K562 (cell line): ENCODE results near the gene IGFALS. TPM values are rescaled to one million over a fixed set of nuclear protein-coding genes. Genes with fewer than 3 reads are reported as not detected.

Source experiments
- ATAC-seq: fragments of 200-7000 bp; cut with Tn5 transposase; 3 replicates; pipeline ENCODE4 v1.9.1; 2020; ENCODE audit warnings: moderate library complexity
- BruUV-seq: library from RNA; stranded (reverse); fragments of 400-500 nt; replicated peaks from 2 replicates; lab custom pipeline; 2021; lab: Mats Ljungman, UMichigan
- CTCF ChIA-PET: fragments of 300-600 bp; formaldehyde crosslinking; extraction: SDS; loops from one replicate; lab custom pipeline; 2021; ENCODE audit warnings: low intra/inter-chr PET ratio; lab: Yijun Ruan, JAX
- POLR2A ChIA-PET: fragments of 300-600, 350-650 bp; sonication (Branson Sonifier 250); formaldehyde crosslinking; extraction: SDS; loops from one replicate; lab custom pipeline; 2021; ENCODE audit warnings: antibody characterized with exemption, inconsistent platforms; lab: Yijun Ruan, JAX
- DNase-seq, 4 experiments: peaks; one replicate each; pipeline versions ENCODE4 v3.0.0 to v3.0.0-alpha.2; 2011 to 2018; ENCODE audit warnings: low spot score in 3 of 4, mixed read lengths in 3 of 4; ENCODE audit errors: extremely low read depth in 1 of 4
- FAIRE-seq: peaks from 2 replicates; lab custom pipeline; 2011; peaks lifted over from hg19 to GRCh38; lab: Jason Lieb, UNC
- H2AFZ ChIP-seq: 2 replicates; pipeline ENCODE4 v1.6.0; 2011; ENCODE audit warnings: low read depth, low read length, control low read depth, inconsistent platforms
- H3K27ac ChIP-seq: fragments of 200-600 bp; 3 replicates; pipeline ENCODE4 v1.8.0; 2011; ENCODE audit warnings: low read depth, mild to moderate bottlenecking, control low read depth, inconsistent platforms, low read length, moderate library complexity, mixed read lengths; ENCODE audit errors: extremely low read depth
- H3K27me3 ChIP-seq, 2 experiments: fragments of 300-600 bp in 1 of 2; 2 replicates in 1 of 2; 3 replicates in 1 of 2; pipeline versions ENCODE4 v1.6.0 to v1.8.0; 2011; ENCODE audit warnings: inconsistent platforms in 2 of 2, low read length in 2 of 2, mild to moderate bottlenecking in 1 of 2, mixed read lengths in 1 of 2, moderate library complexity in 1 of 2; ENCODE audit not compliant: control insufficient read depth in 2 of 2, insufficient read depth in 2 of 2
- H3K36me3 ChIP-seq: fragments of 300-600 bp; 3 replicates; pipeline ENCODE4 v1.8.0; 2011; ENCODE audit warnings: mild to moderate bottlenecking, low read length, inconsistent platforms; ENCODE audit not compliant: control insufficient read depth, insufficient read depth
- H3K4me1 ChIP-seq, 2 experiments: fragments of 200-600 bp in 1 of 2; replicated peaks in 1 of 2; 2 replicates in 1 of 2; 3 replicates in 1 of 2; pipeline versions ENCODE4 v1.5.1 to v1.8.0; 2011; ENCODE audit warnings: inconsistent platforms in 2 of 2, low read length in 2 of 2, mild to moderate bottlenecking in 1 of 2, mixed read lengths in 1 of 2, moderate library complexity in 1 of 2; ENCODE audit not compliant: control insufficient read depth in 2 of 2, insufficient read depth in 2 of 2
- H3K4me2 ChIP-seq: 2 replicates; pipeline ENCODE4 v1.6.1; 2011; ENCODE audit warnings: low read length, control low read depth, inconsistent platforms, mixed read lengths; ENCODE audit not compliant: insufficient read depth
- H3K4me3 ChIP-seq: fragments of 200-600 bp; sonication (generic), shearing (Covaris generic); 2 replicates; pipeline ENCODE4 v1.5.1; 2016; ENCODE audit warnings: control low read depth, inconsistent platforms
- H3K79me2 ChIP-seq: fragments of 200-600 bp; 3 replicates; pipeline ENCODE4 v1.8.0; 2011; ENCODE audit warnings: low read length, inconsistent platforms; ENCODE audit not compliant: control insufficient read depth, insufficient read depth
- H3K9ac ChIP-seq, 2 experiments: 2 replicates each; pipeline versions ENCODE4 v1.6.0 to v1.6.1; 2011; ENCODE audit warnings: low read depth in 2 of 2, low read length in 2 of 2, control low read depth in 1 of 2, inconsistent platforms in 1 of 2, mild to moderate bottlenecking in 1 of 2, mixed read lengths in 1 of 2; ENCODE audit not compliant: insufficient read depth in 1 of 2
- H3K9me1 ChIP-seq: one replicate; pipeline ENCODE4 v1.6.0; 2011; ENCODE audit warnings: inconsistent platforms, mild to moderate bottlenecking, low read length, moderate library complexity; ENCODE audit not compliant: control insufficient read depth, insufficient read depth
- H3K9me3 ChIP-seq: replicated peaks from 2 replicates; pipeline ENCODE4 v1.5.1; 2011; ENCODE audit warnings: low read depth, low read length, inconsistent platforms; ENCODE audit not compliant: control insufficient read depth, insufficient read depth
- H4K20me1 ChIP-seq: replicated peaks from 2 replicates; pipeline ENCODE4 v1.6.1; 2011; ENCODE audit warnings: low read length, inconsistent platforms, mixed read lengths; ENCODE audit not compliant: control insufficient read depth, insufficient read depth
- ADNP ChIP-seq: fragments of 200-800 bp; sonication (Bioruptor generic); IDR thresholded peaks from 2 replicates; pipeline ENCODE4 v1.6.1; 2016; ENCODE audit warnings: missing genetic modification characterization, missing compliant biosample characterization
- CREBBP ChIP-seq: IDR thresholded peaks from one replicate; pipeline ENCODE4 v1.6.1; 2012; ENCODE audit warnings: low read depth, mild to moderate bottlenecking, control low read depth, inconsistent platforms, low read length
- NEUROD1 ChIP-seq: fragments of 150-350 bp; IDR thresholded peaks from 2 replicates; pipeline ENCODE4 v1.6.1; 2014; ENCODE audit warnings: borderline replicate concordance, low read length, low read depth; ENCODE audit not compliant: partially characterized antibody
- RAD21 ChIP-seq, 2 experiments: fragments of 250-450 bp in 1 of 2; fragments of 450-650 bp in 1 of 2; sonication (Bioruptor Pico) in 1 of 2; formaldehyde crosslinking in 1 of 2; IDR thresholded peaks in 1 of 2; conservative IDR thresholded peaks in 1 of 2; 2 replicates each; pipeline versions ENCODE4 v1.4.0 to v1.8.0; 2020 to 2022; ENCODE audit warnings: mild to moderate bottlenecking in 2 of 2, moderate library complexity in 1 of 2
- RUNX1 ChIP-seq: sonication (generic); IDR thresholded peaks from 2 replicates; pipeline ENCODE4 v1.6.1; 2016; ENCODE audit warnings: antibody characterized with exemption, low read depth
- SAFB2 ChIP-seq: fragments of 200-400 bp; formaldehyde crosslinking; IDR thresholded peaks from 2 replicates; pipeline ENCODE4 v1.6.1; 2018; ENCODE audit warnings: borderline replicate concordance, low read length, low read depth, moderate library complexity; ENCODE audit not compliant: severe bottlenecking
- SMC3 ChIP-seq: conservative IDR thresholded peaks from 2 replicates; pipeline ENCODE4 v1.6.1; 2011; ENCODE audit warnings: low read depth, low read length, improper control_type of control experiment; ENCODE audit not compliant: insufficient read depth
- TBP ChIP-seq: optimal IDR thresholded peaks from 2 replicates; pipeline ENCODE3; 2011; ENCODE audit warnings: low read depth, low read length, improper control_type of control experiment
- TCFL5 ChIP-seq: fragments of 250-450 bp; sonication (Bioruptor Pico); conservative IDR thresholded peaks from 2 replicates; pipeline ENCODE4 v1.6.1; 2021; ENCODE audit warnings: mild to moderate bottlenecking, moderate library complexity, matching md5 sums
- ZNF41 ChIP-seq: fragments of 250-450 bp; sonication (Bioruptor Pico); conservative IDR thresholded peaks from 2 replicates; pipeline ENCODE4 v1.4.0; 2020; ENCODE audit warnings: mild to moderate bottlenecking
- WGBS: fragments of 100-300 bp; shearing (Covaris generic); methylation state at CpG from one replicate; pipeline ENCODE4 v1.1.6; 2016; ENCODE audit warnings: low coverage, mixed read lengths; ENCODE audit not compliant: insufficient coverage; ENCODE audit errors: missing lambda C conversion rate; 5-methylcytosine and 5-hydroxymethylcytosine counted together
- in situ Hi-C: fragments of 300-500 bp; cut with MboI; formaldehyde crosslinking; loops from 4 replicates; pipeline ENCODE4 v1.15.0; 2018; ENCODE audit warnings: inconsistent platforms, mixed read lengths
- intact Hi-C: fragments of 100-400 bp; cut with micrococcal nuclease; formaldehyde crosslinking; loops from 2 replicates; pipeline ENCODE4 v1.14.2; 2022
- polyA plus RNA-seq, 8 experiments: library from polyadenylated mRNA; depleted of rRNA in 4 of 8; stranded (reverse) in 5 of 8; unstranded in 3 of 8; fragments of >200 nt; fragmentation: Nextera tagmentation in 2 of 8; fragmentation: Illumina TruSeq in 1 of 8; extraction: Ambion mirVana in 2 of 8; extraction: Trizol in 1 of 8; gene quantifications; 2 replicates each; pipeline versions ENCODE4 v1.2.1 to v1.2.3, GENCODE V29; 2011 to 2014; ENCODE audit warnings: inconsistent platforms in 1 of 8, missing spikeins in 1 of 8
- total RNA-seq, 7 experiments: library from RNA; depleted of rRNA in 6 of 7; stranded (reverse); fragments of >200 nt in 6 of 7; fragmentation: Illumina TruSeq in 2 of 7; extraction: Trizol in 2 of 7; gene quantifications; 2 replicates each; pipeline versions ENCODE4 v1.2.1 to v1.2.3, GENCODE V29; 2011 to 2021; ENCODE audit warnings: low replicate concordance in 1 of 7
- TF ChIP-seq, protein P1 (sequence below), 3 experiments: IDR thresholded peaks in 2 of 3; conservative IDR thresholded peaks in 1 of 3; 2 replicates each; pipeline ENCODE4 v1.5.1; 2011 to 2012; ENCODE audit warnings: low read length in 3 of 3, mild to moderate bottlenecking in 3 of 3, control low read depth in 2 of 3, improper control_type of control experiment in 1 of 3, inconsistent platforms in 1 of 3, low read depth in 1 of 3, mixed read lengths in 1 of 3, moderate library complexity in 1 of 3; ENCODE audit not compliant: insufficient read depth in 2 of 3

IGFALS gene
- total and polyA plus RNA-seq, 9 of the 15 experiments (the other 6 are each of a cell fraction or from before 2014, with no cell fraction given): not detected

- POLR2A ChIA-PET: interaction anchor here (0.6 to 2.5 kb wide), 4 partner anchors 14 to 466 kb away, joined by 3 to 8 read pairs (median 4); no protein-coding TSS in a partner anchor
- in situ Hi-C loops: no loop called here
- Histone ChIP-seq H3K36me3 (peaks cover 8% of the 10 kb centered on the region; the same call in 2 of the 3 replicates), H3K27me3 (no peaks in the 10 kb centered on the region), H3K4me3 (no peak overlapping the region), H3K79me2 (peaks cover 21% of the 10 kb centered on the region), H4K20me1 (peaks cover 9% of the 10 kb centered on the region)
- CTCF ChIA-PET: no interaction called here
- WGBS: 68% methylated on average over 15 of the region's 15 CpGs
- no peak for TF ChIP-seq SAFB2
- no peak for TF ChIP-seq ADNP
- TF ChIP-seq, all 486 proteins: peak for 0
- TSS peak; percentile 68 for BruUV-seq
- DNase-seq: no peak
- intact Hi-C loops: no loop called here
- Histone ChIP-seq H3K9me3 (no peaks in the 10 kb centered on the region), H3K9ac (peak overlapping the region in 1 of 2 experiments; percentile 87; a peak in 2 of 4 replicates), H3K9me1 (no peaks in the 10 kb centered on the region), H3K27ac (no peak overlapping the region), H2AFZ (no peak overlapping the region), H3K4me2 (peak overlapping the region; percentile 100), H3K4me1 (peaks cover 16 to 40% of the 10 kb centered on the region in 2 experiments; a peak in 4 of 5 replicates)
- FAIRE-seq: no peak
- no peak for ATAC-seq
Measured at GRCh38 chr16:1825381-1825863, 31.9 kb upstream of the IGFALS start.

- Histone ChIP-seq H3K9ac (peak overlapping the region in 1 of 2 experiments; percentile 15; a peak in 1 of 4 replicates), H3K27me3 (no peaks in the 10 kb centered on the region), H3K4me3 (no peak overlapping the region), H3K4me2 (no peak overlapping the region), H3K4me1 (peaks cover 9 to 50% of the 10 kb centered on the region in 2 experiments; a peak in 3 of 5 replicates), H3K9me3 (no peaks in the 10 kb centered on the region), H4K20me1 (0 out of 2 replicates have a peak, but pooled peaks cover 6% of the 10 kb centered on the region), H3K36me3 (no peaks in the 10 kb centered on the region), H3K27ac (no peak overlapping the region), H3K9me1 (no peaks in the 10 kb centered on the region), H3K79me2 (peaks cover 14% of the 10 kb centered on the region), H2AFZ (no peak overlapping the region)
- peak; percentile 16; the same call in 2 of the 3 replicates for ATAC-seq
- ChIA-PET CTCF (interaction anchor here (0.5 kb wide), 1 partner anchor 105 kb away, joined by 3 read pairs; no protein-coding TSS in a partner anchor), POLR2A (no interaction called here)
- peak; percentile 38 to 63 (median 47) for DNase-seq
- in situ Hi-C loops: no loop called here
- 38% methylated on average over 9 of the region's 9 CpGs for WGBS
- no TSS peak for BruUV-seq
- peak; percentile 71 for FAIRE-seq
- intact Hi-C loops: no loop called here
- no peak for TF ChIP-seq ZNF41 (CRISPR knock-in tag)
- TF ChIP-seq, protein P1, sequence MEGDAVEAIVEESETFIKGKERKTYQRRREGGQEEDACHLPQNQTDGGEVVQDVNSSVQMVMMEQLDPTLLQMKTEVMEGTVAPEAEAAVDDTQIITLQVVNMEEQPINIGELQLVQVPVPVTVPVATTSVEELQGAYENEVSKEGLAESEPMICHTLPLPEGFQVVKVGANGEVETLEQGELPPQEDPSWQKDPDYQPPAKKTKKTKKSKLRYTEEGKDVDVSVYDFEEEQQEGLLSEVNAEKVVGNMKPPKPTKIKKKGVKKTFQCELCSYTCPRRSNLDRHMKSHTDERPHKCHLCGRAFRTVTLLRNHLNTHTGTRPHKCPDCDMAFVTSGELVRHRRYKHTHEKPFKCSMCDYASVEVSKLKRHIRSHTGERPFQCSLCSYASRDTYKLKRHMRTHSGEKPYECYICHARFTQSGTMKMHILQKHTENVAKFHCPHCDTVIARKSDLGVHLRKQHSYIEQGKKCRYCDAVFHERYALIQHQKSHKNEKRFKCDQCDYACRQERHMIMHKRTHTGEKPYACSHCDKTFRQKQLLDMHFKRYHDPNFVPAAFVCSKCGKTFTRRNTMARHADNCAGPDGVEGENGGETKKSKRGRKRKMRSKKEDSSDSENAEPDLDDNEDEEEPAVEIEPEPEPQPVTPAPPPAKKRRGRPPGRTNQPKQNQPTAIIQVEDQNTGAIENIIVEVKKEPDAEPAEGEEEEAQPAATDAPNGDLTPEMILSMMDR (IDR thresholded peaks at IDR 0.05 in 2 of 3, conservative IDR thresholded peaks at IDR 0.05 in 1 of 3; ENCODE audit: insufficient read depth in 2 of 3, low read depth in 1 of 3, low read length in 3 of 3): peak; percentile 45 to 62 (median 58); a peak in 5 of 6 replicates
- TF ChIP-seq NEUROD1: no peak
- TF ChIP-seq TBP: no peak
- no peak for TF ChIP-seq TCFL5
- TF ChIP-seq SMC3: 0 out of 2 replicates have a peak, but pooled peaks have one; percentile 21
- peak in 1 of 2 experiments; percentile 22; a peak in 1 of 4 replicates for TF ChIP-seq RAD21 (CRISPR knock-in tag; conservative IDR thresholded peaks at IDR 0.05 in 1 of 2, IDR thresholded peaks at IDR 0.05 in 1 of 2)
- TF ChIP-seq CREBBP: no peak
- no peak for TF ChIP-seq RUNX1
Measured at GRCh38 chr16:1823821-1824220, 30.3 kb upstream of the IGFALS start.
